NCI-H2029 treated with DMSO at 0.1 percent for 48 hours (cell line): ENCODE measurements around the gene SGCA.

ENCODE experiments used
- DNase-seq: peaks from one replicate; lab custom pipeline; 2025; lab: John Stamatoyannopoulos, UW

The SGCA gene

DNA sequence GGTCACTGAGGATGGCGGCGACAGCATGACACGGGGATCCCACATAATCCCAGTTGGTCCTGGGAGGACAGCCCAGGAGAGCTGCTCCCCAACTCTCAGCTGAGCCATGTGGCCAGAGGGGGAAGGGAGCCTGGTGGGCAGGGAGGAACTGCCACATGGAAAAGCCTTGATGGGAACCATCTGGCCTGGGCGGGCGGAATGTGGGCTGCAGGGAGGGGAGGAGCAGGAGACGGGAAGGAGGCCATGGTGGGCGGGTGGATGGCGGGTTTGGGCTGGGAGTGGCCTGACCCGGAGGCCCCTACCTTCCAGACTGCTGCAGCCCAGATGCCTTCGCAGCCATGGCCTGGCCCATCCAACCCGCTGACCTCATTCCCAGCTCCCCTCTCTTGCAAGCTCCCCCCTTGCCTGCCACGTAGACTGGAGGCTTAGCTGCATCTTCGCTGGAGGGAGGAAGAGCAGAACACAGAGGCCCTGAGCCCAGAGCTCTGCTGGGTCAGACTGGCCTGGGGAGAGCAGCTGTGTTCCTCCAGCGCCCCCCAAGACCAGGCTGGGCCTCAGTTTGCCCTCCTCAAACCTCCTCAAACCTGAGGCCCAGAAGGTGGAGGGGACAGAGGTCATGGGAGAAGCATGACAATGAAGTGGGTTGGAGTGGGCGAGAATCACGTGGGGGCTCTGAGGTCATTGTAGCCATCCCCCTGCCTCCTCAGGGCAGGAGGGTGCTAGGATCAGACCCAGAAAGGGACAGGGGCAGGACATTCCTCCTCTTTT lies 43.9 kb downstream of the SGCA start:
- no peak for DNase-seq

DNA sequence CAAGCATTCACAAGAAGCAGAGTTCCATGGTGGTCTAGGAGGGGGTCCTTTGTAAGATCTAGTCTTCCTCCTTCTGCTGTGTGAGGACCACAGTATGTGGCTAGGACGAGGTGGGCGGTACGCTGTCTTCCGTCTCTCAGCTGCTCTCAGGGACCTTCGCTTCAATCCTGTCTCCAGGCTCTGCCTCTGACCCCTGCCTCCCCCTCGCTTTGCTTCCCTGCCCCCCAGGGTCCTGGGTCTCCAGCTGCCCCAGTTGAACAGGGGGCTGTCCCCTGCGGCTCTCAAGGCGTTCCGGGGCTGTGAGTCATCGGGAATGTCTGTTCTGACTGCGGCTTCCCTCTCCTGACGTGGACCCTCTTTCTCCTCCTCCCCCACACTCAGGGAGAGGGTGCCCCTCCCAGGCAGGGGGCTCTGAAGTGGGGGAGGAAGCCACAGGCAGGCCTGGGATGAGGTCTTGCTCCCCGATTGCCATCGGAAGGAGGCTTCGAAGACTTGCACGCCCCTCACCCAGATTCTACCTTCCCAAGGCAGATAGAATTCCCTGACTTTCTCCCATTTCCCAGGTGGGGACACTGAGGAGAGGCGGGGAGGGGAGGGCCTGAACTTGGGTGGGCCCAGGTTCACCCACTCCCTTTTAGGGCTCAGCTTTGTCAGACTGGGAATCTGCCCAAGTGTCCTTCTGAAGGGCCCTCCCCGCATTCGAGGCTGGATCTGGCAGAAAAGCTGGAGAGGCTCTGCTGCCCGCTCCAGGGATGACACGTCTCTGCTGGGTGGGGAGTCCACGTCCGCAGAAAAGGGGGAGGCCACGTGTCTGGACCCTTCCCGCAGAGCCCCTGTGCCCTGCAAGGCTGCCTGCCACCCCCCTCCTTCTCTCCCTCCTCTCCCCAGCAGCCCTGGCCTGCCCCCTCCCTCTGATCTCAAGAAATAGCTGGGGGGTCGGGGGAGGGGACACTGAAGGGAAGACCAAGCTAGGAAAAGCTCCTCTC lies 44.7 kb downstream of the SGCA start:
- no peak for DNase-seq

DNA sequence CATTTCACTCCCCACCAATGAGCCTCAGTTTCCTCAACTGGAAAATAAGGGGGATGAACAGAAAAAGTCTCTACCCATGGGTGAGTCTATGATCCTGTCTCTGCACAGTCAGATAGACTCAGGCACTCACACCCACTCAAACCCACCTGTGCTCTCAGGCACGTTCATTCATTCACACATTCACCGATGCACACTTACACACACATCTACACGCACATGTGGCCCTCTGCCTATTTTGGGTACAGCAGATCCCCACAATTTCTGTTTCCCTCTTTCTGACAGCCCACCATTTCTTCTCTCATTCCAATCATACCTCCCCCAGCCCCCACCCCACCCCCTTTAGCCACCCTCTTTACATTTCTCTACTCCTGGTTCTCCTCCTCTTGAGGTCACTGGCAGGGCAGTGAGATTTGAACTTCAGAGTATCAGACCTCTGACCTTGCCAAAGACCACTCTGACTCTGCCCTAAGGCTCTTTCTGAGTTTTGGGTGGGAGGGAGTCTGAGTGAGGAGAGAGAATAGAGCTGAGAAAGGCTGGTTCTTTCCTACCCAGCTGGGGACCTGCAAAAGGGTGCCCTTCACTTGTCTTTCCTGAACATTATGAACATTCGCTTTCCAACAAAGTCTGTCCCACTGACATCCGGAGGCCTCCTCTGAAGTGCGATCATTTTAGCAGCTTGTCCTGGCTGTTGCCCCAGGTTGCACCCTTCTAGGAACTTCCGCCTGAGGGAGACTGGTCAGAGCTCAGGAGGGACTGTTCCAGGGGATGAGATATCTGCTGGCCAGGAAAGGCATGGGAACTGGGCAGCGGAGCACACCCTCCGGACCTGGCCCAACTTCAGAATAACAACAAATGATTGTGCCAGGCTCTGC lies 45.7 kb downstream of the SGCA start:
- no peak for DNase-seq

DNA sequence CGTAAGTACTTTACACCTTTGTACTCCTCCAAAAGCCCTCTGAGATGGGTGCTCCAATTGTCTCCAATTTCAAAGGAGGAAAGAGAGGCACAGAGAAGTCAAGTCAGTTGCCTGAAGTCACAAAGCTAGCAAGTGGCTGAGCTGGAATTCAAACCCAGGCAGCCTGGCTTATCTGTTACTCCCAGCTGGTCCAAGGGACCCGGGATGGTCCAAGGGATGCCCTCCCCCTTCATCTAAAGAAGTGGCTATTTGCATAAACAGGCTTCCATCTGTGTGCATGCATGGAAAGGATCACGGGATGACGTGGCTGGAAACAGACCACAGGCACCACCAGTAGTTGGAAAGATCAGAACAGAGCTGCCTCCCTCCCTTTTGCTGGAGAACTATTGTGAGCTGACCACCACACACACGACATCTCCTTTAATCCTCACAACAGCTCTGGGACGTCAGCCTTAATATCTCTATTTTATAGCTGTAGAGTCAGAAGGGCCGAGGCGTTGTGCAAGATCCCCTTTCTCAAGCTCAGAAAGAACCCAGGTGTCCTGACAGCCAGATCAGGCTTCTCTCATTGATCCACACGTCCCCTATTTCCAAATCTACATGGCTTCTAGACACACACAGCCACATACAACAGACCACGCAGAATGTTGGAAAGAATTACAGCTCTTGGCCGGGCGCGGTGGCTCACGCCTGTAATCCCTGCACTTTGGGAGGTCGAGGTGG lies 46.5 kb downstream of the SGCA start:
- no peak for DNase-seq

DNA sequence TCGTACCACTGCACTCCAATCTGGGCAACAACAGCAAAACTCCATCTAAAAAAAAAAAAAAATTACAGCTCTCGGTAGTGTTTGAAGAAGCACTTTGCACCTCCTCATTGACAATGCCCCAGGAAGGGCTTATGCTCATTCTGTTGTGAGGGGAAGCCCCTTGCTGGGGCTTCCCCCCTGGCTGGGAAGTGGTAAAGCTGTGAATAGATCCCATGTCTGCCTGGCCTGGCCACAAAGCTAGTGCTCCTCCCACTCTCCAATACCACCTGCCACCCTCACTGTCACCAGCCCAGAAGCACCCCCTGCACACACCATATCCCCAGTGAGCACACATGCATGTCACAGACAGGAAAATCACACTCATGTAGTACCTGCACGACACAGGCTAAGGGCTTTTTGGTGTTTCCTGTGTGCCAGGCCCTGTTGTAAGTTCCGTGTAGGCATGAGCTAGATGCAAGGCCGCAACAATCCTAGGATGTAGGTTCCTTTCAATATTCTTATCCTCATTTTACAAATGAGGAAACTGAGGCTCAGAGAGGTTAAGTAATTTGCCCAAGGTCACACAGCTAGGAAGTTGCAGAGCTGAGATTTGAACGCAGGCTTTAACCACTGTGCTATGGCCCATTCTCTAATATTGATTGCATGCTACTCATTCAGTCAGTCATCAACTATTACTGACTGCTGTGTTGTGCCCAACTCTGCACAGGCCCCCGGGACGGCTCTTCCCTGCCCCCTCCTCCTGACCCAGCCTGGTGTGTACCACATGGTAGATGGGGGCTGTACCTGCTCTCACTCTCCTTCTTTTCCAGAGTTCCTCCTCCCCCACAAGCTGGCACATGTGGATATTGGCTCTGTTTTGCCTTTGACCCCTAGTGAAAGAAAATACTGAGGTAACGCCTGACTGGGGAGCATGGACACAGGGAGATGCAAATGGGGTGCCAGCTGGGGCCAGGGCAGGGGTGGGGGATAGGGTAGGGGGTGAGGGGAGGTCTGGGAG lies 47.5 kb downstream of the SGCA start:
- no peak for DNase-seq

DNA sequence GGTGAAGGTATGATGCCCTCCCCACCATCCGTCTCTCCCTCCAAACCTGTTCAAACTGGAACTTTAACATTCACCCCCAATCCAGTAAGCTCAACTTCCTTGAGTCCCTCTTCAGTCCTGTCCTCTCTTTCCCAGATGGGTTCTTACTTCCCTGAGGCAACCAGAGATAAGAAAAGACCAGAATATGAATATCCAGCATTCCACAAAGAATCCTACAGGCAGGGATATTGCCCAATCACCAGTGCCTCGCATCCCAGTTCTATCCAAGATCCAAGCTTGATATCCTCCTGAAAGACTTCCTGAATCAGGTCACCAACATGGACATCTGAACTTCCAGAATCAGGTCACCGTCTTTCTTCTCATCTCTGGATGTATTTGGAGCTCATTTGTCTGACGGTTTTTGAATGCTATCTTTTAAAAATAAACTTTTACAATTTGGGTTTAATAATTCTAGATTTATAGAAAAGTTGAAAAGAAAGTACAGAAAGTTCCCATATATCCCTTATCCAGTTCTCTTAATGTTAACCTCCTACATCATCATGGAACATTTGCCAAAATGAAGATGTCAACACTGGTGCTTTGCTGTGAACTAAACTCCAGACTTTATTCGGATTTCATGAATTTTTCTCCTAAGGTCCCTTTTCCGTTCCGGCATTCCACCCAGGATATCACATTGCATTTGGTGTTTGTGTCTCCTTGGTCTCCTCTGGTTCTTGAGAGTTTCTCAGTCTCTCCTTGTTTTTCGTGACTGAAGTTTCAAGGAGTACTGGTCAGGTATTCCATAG lies 49.4 kb downstream of the SGCA start:
- DNase-seq = no peak

DNA sequence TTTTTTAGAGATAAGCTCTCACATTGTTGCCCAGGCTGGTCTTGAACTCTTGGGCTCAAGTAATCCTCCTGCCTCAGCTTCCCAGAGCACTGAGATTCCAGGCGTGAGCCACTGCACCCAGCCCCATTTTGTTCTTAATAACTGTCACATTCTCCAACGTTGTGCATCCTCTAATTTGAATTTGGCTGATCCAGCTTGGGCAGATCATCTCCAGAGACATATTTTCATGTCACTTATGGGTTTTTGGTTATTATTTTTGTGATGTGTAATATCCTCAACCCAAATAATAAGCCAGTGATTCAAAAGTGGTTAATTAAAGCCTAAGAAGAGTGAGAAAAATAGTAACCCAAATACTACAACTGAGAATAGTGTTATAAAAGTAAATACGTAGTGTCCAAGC lies 51.8 kb downstream of the SGCA start:
- DNase-seq = no peak

DNA sequence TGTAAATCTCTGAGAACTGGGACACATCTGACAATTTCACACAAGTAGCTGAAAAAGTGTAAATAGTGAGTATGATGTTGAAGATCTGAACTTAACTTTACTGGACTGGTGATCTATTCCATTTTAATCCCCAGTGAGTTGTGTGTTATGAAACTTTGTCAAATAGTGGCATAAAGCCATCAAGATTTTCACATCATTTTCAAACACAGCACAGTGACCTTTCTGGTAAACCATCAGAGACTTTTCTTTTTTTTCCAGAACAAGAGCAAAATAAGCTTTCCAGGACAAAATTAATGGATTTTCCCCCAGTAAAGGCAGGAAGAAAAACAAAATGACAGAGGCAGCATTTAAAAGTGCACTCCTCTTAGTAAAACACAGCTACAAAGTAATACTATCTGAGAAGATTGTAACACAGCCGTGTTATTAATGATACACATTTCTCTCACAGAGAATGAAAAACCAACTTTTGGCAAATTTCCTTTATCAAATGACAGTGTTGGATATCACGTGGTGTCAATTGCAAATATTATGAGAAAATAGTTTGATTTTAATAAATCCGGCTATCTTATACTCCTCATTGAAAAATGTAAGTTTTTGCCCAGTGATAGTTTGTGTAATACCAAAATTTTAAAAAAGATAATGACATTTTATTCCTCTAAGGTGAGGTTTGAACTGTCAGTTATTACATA lies 52.4 kb downstream of the SGCA start:
- DNase-seq = no peak

DNA sequence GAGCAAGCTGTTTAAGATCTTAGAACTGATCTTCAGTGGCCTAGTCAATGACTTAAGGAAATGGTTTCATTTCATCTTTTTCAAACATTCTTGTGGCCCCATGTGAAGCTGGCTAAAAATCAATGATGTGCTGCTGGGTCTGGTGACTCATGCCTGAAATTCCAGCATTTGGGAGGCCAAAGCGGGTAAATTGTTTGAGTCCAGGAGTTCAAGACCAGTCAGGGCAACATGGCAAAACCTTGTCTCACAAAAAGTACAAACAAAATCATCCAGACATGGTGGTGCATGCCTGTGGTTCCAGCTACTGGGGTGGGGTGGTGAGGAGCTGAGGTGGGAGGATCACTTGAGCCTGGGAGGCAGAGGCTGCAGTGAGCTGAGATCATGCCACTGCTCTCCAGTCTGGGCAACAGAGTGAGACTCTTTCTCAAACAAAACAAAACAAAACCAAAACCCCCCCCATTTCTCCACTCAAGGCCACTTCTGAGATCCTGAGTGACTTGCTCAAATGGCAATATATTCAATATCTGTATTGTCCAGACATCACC lies 53.0 kb downstream of the SGCA start:
- DNase-seq = no peak

DNA sequence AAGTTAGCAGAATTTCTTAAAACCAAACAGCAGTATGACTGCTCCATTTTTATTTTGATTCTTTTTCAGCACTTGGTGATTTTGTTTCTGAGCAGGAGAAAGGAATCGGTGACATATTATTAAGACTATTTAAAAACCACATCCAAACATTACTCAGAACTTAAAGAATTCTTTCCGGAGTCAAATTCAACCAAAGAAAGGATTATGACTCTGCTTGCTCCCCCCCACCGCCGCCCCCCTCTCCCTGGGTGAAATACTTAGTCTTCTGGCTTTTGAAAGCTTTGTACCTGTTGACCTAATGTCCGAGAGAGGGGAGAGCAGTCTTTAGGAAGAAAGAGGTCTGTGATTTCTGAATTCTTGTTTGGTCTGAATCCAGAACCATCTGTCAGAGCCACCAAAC lies 53.5 kb downstream of the SGCA start:
- DNase-seq = no peak

DNA sequence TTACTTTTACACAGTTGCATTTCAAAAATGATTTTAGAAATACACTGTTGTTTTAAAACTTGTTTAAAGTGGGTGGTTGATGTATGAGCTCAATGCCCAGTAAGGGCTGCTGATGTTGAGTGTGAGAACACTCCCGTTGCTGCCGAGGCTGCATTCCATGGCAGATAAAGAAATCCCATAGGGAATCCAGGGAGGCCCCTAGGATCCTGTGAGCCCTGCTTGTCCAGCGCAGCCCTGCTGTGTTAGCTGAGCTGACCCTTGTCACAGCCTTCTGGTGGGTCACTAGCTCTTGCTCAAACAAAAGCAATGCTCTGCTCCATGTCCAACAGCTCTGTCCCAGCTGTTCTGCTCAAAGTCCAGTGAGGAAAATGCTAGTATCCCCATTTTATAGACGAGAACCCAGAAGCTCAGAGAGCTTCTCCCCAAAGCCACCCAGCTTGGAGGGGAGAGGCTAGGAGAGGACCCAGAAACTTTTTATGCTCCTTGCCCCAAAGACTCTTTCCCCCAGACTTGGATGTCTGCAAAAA lies 54.2 kb downstream of the SGCA start:
- DNase-seq = no peak

DNA sequence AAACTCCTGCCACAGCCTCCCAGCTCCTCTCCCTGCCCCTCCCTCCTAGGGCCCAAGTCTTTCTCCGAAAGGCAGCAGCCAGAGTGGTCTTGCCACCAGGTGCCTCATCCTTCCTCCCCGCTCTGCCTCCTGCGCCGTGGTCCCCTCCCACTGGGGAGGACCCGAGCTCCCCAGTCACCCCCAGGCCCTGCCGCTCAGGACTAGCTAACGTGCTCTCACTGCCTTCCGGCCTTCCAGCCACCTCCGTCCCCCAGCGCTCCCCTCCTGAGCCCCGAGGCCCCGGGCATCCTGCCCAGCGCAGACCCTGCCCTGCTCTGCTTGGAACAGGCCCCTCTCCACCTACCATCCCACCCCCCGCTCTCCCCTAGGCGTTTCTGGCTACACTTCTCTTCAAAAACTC lies 55.0 kb downstream of the SGCA start:
- DNase-seq = no peak

DNA sequence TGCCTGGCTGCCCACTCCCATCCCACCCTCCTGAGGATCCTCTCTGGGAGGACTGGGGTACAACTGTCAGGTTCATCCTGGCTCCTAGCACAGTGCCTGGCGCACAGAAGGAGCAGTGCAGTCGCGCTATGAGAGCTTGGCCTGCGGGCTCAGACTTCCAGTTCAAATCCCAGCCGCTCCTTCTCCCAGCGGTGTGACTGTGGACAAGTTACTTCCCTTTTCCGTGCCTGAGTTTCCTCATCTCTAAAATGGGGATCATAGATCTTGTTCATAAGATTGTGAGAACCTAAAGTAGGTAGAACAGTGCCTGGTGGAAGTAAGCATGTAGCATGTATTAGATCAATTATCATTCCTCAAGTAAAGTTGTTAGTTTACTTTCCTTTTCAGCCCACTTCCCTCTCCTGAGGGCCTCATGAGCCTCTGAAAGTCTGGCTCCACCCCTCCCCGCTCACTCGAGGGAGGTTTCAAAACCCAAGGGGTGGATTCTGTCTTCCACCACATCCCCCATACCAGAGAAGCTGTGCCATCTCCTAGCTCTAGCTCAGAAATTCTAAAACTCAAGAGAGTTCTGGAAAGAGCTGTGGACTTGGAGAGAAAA lies 55.6 kb downstream of the SGCA start:
- DNase-seq = no peak

DNA sequence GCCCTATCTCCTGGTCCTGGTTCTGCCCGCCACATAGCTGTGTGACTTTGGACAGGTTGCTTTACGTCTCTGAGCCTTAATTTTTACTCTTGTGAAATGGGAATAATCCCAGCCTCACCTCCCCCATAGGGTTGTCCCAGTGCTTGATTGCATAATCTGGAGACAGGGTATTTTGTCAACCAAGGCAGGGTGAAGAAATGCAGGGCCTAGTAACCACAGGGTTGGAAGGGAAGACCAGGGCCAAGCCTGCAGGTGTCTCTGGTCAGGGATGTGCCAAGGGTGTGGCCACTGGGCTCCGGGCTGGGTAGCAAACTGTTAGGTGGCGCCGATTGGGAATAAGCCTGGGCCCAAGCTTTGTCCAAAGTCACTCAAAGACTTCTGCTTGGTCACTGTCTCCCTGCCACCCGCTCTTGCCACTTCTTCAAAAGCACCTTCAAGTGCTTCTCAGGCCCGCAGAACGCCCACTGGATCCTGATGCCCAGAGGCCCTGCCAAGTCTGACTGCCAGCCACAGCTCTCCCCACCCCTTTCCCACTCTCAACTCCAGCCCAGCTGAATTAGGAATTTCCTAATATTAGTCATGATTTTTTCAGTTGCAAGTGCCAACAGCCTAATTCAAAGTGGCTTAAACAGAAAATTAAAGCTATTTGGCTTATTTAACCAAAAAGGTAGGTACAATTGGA lies 56.2 kb downstream of the SGCA start:
- no peak for DNase-seq

DNA sequence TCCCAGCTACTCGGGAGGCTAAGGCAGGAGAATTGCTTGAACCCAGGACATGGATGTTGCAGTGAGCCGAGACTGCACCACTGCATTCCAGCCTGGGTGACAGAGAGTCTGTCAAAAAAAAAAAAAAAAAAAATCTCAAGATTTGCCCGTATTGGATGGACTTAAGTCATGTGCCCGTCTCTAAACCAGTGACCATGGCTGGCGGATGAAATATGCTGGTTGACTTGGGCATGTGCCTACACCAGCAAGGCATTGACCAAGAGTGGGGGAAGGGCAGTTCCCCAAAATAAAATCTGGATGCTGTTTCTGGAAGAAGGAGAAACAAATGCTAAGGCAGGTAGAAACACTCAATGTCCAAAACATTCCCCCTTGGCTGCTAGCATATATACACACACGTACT lies 57.1 kb downstream of the SGCA start:
- no peak for DNase-seq
